ENCODE data around the gene LYST.
"Not testable (repeated sequence)": the region's sequence is repeated elsewhere in the genome, so short reads cannot be mapped to it uniquely, and the experiment has no call there.

Gene LYST

DNA sequence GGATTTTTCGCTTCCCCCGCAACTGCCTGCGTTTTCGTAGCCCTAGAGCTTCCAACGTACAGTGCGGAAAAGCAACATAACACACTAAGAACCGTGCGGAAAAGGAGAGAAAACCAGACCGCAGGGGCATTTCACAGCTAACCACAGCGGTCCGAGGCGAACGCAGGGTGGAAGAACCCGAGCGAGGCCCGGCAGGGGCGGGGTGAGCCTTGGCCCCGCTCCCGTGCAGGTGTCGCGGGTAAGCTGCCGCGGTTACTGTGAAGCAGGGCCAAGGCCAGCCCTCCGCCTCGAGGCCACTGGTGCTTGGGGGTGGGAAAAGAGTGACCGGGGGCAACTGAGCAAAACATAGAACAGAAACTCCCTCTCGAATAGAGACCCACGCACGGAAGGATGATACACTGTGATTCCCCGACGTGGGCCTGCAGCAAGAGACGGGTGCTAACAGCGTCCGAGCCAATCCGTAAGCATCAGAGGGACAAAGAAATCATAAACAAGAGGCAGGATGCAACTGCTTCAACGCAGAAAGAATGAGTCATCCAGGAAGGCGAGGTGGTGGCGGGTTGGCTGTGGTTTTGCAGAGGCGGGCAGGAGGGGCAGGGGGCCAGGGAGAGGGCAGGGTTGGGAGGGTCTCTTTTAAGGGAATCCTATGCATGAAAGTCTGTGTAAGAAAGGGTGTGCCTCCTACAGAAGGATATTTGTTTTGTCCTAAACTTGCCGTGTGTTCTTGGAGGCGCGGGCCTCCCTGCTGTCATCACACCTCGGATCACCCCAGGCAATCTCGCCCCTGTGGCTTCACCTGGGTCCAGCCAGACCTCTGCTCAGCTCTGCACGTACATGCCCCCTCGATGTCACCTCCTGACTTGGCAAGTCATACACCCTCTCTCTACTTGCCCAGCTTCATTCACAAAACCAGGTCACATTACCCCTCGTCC is 224.4 kb downstream of the LYST start:
- no peak overlapping the region for H3K27ac ChIP-seq (ENCODE audit: low read length)
- no peaks in the 10 kb centered on the region for H3K4me1 ChIP-seq (ENCODE audit: control insufficient read depth in 1 of 2, insufficient read depth in 2 of 2, low read length in 2 of 2)
- H3K36me3 ChIP-seq (ENCODE audit: control insufficient read depth in 1 of 2, insufficient read depth in 2 of 2, low read length in 2 of 2): no peaks in the 10 kb centered on the region
- H3K4me3 ChIP-seq (ENCODE audit: low read depth in 1 of 2, low read length in 2 of 2): peak overlapping the region in 1 of 2 donors; percentile 33
- no peaks in the 10 kb centered on the region for H3K27me3 ChIP-seq (ENCODE audit: low read depth, low read length)
- no peaks in the 10 kb centered on the region for H3K9me3 ChIP-seq (ENCODE audit: control insufficient read depth in 1 of 2, low read length in 2 of 2)

DNA sequence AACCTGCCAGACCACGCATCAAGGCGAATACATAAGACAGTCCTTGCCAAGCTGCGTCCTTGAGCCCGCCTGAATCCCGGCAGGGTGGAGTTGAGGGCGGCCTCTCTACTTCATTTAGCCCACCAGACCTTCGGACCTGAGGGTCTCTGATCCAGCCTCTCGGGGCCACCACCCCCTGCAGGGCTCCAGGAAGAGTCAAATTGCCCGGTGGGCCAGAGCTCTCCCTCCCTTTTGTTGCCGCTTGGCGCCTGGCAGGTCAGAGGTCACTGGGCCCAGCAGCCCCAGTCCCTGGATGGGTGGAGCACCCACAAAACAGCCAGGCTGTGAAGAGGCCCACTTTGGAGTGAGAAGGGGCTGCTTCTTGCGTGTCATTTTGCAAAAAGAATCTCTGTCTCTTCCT is 226.1 kb downstream of the LYST start:
- H3K36me3 ChIP-seq (ENCODE audit: control insufficient read depth in 1 of 2, insufficient read depth in 2 of 2, low read length in 2 of 2): no peaks in the 10 kb centered on the region
- no peaks in the 10 kb centered on the region for H3K27me3 ChIP-seq (ENCODE audit: low read depth, low read length)
- no peaks in the 10 kb centered on the region for H3K4me1 ChIP-seq (ENCODE audit: control insufficient read depth in 1 of 2, insufficient read depth in 2 of 2, low read length in 2 of 2)
- no peaks in the 10 kb centered on the region for H3K9me3 ChIP-seq (ENCODE audit: control insufficient read depth in 1 of 2, low read length in 2 of 2)
- no peak overlapping the region for H3K27ac ChIP-seq (ENCODE audit: low read length)
- H3K4me3 ChIP-seq (ENCODE audit: low read depth in 1 of 2, low read length in 2 of 2): no peak overlapping the region

DNA sequence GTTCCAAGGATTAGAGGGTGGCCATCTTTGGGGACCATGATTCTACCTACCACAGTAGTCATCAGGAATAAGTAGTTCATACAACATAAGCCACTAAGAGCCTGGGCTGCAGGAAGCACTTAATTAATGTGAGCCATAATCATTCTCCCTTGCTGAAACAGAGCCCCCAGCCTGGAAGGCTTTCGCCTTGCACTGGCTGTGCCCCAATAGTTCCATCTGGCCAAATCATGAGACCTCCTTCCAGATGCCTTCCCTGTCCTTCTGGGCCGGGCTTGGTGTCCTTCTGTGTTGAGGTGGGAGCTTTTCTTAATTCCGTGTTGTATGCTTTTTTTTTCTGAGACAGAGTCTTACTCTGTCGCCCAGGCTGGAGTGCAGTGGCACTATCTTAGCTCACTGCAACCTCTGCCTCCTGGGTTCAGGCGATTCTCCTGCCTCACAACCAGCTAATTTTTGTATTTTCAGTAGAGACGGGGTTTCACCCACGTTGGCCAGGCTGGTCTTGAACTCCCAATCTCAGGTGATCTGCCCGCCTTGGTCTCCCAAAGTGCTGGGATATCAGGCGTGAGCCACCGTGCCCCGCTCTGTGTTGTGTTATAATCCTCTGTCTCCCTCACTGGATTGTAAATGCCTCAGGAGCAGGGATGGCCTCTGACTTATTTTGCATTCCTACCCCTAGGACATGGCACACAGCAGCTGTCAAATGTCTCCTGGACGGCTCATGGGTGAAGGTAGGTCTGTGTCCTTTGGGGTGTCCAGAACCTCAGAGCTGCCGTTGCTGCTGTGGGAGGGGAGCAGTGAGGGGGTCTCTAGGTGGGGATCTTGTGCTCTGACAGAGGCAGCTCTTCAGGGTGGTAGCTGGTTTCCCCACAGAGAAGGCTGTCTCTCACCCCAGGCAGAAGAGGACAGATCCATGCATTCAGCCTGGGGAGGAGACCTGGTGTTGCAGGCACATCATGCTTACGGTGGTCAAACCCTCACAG is 227.2 kb downstream of the LYST start:
- Histone ChIP-seq H3K27ac (ENCODE audit: low read length) (no peak overlapping the region), H3K4me1 (ENCODE audit: control insufficient read depth in 1 of 2, insufficient read depth in 2 of 2, low read length in 2 of 2) (no peaks in the 10 kb centered on the region), H3K27me3 (ENCODE audit: low read depth, low read length) (no peaks in the 10 kb centered on the region), H3K4me3 (ENCODE audit: low read depth in 1 of 2, low read length in 2 of 2) (no peak overlapping the region), H3K36me3 (ENCODE audit: control insufficient read depth in 1 of 2, insufficient read depth in 2 of 2, low read length in 2 of 2) (no peaks in the 10 kb centered on the region), H3K9me3 (ENCODE audit: control insufficient read depth in 1 of 2, low read length in 2 of 2) (no peaks in the 10 kb centered on the region)

DNA sequence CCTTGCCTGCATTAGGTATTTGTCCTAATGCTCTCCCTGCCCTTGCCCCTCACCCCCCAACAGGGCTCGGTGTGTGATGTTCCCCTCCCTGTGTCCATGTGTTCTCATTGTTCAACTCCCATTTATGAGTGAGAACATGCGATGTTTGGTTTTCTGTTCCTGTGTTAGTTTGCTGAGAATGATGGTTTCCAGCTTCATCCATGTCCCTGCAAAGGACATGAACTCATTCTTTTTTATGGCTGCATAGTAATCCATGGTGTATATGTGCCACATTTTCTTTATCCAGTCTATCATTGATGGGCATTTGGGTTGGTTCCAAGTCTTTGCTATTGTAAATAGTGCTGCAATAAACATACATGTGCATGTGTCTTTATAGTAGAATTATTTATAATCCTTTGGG is 228.1 kb downstream of the LYST start:
- H3K36me3 ChIP-seq (ENCODE audit: control insufficient read depth in 1 of 2, insufficient read depth in 2 of 2, low read length in 2 of 2); H3K27me3 ChIP-seq (ENCODE audit: low read depth, low read length); H3K9me3 ChIP-seq (ENCODE audit: control insufficient read depth in 1 of 2, low read length in 2 of 2); H3K4me1 ChIP-seq (ENCODE audit: control insufficient read depth in 1 of 2, insufficient read depth in 2 of 2, low read length in 2 of 2); H3K4me3 ChIP-seq (ENCODE audit: low read depth in 1 of 2, low read length in 2 of 2); H3K27ac ChIP-seq (ENCODE audit: low read length): not testable (repeated sequence)

- Histone ChIP-seq H3K4me3 (ENCODE audit: low read depth in 1 of 2, low read length in 2 of 2) (no peak overlapping the region), H3K9me3 (ENCODE audit: control insufficient read depth in 1 of 2, low read length in 2 of 2) (no peaks in the 10 kb centered on the region), H3K27ac (ENCODE audit: low read length) (no peak overlapping the region), H3K36me3 (ENCODE audit: control insufficient read depth in 1 of 2, insufficient read depth in 2 of 2, low read length in 2 of 2) (no peaks in the 10 kb centered on the region), H3K4me1 (ENCODE audit: control insufficient read depth in 1 of 2, insufficient read depth in 2 of 2, low read length in 2 of 2) (no peaks in the 10 kb centered on the region), H3K27me3 (ENCODE audit: low read depth, low read length) (no peaks in the 10 kb centered on the region)
Measured at GRCh38 chr1:235637756-235638534, 228.8 kb downstream of the LYST start.

- Histone ChIP-seq H3K9me3 (ENCODE audit: control insufficient read depth in 1 of 2, low read length in 2 of 2) (no peaks in the 10 kb centered on the region), H3K27me3 (ENCODE audit: low read depth, low read length) (no peaks in the 10 kb centered on the region), H3K4me3 (ENCODE audit: low read depth in 1 of 2, low read length in 2 of 2) (no peak overlapping the region), H3K36me3 (ENCODE audit: control insufficient read depth in 1 of 2, insufficient read depth in 2 of 2, low read length in 2 of 2) (no peaks in the 10 kb centered on the region), H3K4me1 (ENCODE audit: control insufficient read depth in 1 of 2, insufficient read depth in 2 of 2, low read length in 2 of 2) (no peaks in the 10 kb centered on the region), H3K27ac (ENCODE audit: low read length) (no peak overlapping the region)
Measured at GRCh38 chr1:235635938-235636662, 230.6 kb downstream of the LYST start.

DNA sequence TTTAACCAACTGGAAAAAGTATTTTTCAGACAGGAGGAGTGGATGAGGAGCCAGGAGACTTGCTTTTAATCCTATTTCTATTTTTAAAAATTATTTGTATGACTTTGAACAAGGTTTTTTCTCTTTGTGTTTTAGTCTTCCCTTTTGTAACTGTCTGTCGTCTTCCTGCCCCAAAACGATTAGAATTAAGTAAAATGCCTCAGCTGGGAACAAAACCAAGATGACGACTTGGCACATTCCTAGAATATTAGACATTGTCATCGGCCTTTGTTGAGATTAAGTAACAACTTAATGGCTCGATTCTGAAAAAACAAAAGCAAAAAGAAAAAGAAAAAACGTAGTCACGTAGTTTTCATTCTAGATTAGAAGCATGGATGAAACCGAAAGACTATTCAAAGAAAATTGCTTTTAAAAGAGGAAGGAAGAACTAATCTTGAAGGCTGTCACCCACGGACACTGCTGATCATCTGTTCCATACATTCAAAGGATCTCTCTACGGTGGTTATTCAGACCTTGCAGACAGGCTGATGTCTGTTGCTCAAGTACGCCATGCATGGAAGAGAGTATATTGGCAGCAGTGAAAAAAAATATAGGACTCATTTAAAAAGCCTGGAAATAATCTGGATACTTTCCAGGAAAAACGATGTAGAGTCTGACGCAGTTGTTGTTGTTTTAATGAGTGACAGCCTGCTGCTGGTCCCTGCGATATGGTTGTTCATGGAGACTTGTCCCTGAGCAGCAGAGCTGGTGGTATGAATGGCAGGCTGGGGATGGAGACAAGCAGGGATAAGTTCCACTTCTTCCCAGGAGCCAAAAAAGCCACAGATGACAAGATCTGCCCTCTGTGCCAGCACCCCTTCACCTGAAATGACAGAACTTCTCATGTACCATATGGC is 234.0 kb downstream of the LYST start:
- no peaks in the 10 kb centered on the region for H3K4me1 ChIP-seq (ENCODE audit: control insufficient read depth in 1 of 2, insufficient read depth in 2 of 2, low read length in 2 of 2)
- H3K36me3 ChIP-seq (ENCODE audit: control insufficient read depth in 1 of 2, insufficient read depth in 2 of 2, low read length in 2 of 2): no peaks in the 10 kb centered on the region
- no peak overlapping the region for H3K27ac ChIP-seq (ENCODE audit: low read length)
- no peaks in the 10 kb centered on the region for H3K27me3 ChIP-seq (ENCODE audit: low read depth, low read length)
- H3K4me3 ChIP-seq (ENCODE audit: low read depth in 1 of 2, low read length in 2 of 2): peak overlapping the region; percentile 38 to 41
- no peaks in the 10 kb centered on the region for H3K9me3 ChIP-seq (ENCODE audit: control insufficient read depth in 1 of 2, low read length in 2 of 2)

DNA sequence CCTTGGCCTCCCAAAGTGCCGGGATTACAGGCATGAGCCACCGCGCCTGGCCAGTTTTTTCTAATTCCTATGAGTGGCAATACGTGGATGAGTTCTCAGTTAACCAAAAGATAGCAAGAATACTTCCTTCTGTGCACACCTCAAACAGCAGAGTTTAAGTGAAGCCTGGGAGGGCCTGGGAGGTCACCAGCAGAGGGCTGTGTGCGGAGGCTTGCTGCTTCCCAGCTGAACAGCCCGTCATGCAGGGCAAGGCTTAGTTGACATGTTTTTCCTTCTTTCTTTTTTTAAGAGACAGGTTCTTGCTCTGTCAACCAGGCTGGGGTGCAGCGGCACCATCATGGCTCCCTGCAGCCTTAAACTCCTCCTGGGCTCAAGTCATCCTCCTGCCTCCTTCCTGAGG is 234.9 kb downstream of the LYST start:
- H3K4me3 ChIP-seq (ENCODE audit: low read depth in 1 of 2, low read length in 2 of 2): no peak overlapping the region
- H3K9me3 ChIP-seq (ENCODE audit: control insufficient read depth in 1 of 2, low read length in 2 of 2): no peaks in the 10 kb centered on the region
- H3K4me1 ChIP-seq (ENCODE audit: control insufficient read depth in 1 of 2, insufficient read depth in 2 of 2, low read length in 2 of 2): no peaks in the 10 kb centered on the region
- H3K27me3 ChIP-seq (ENCODE audit: low read depth, low read length): no peaks in the 10 kb centered on the region
- no peak overlapping the region for H3K27ac ChIP-seq (ENCODE audit: low read length)
- H3K36me3 ChIP-seq (ENCODE audit: control insufficient read depth in 1 of 2, insufficient read depth in 2 of 2, low read length in 2 of 2): no peaks in the 10 kb centered on the region

GRCh38 chr1:235628316-235629005 is 238.2 kb downstream of the LYST start:
- no peaks in the 10 kb centered on the region for H3K9me3 ChIP-seq (ENCODE audit: control insufficient read depth in 1 of 2, low read length in 2 of 2)
- H3K4me1 ChIP-seq (ENCODE audit: control insufficient read depth in 1 of 2, insufficient read depth in 2 of 2, low read length in 2 of 2): no peaks in the 10 kb centered on the region
- H3K4me3 ChIP-seq (ENCODE audit: low read depth in 1 of 2, low read length in 2 of 2): no peak overlapping the region
- no peak overlapping the region for H3K27ac ChIP-seq (ENCODE audit: low read length)
- no peaks in the 10 kb centered on the region for H3K27me3 ChIP-seq (ENCODE audit: low read depth, low read length)
- no peaks in the 10 kb centered on the region for H3K36me3 ChIP-seq (ENCODE audit: control insufficient read depth in 1 of 2, insufficient read depth in 2 of 2, low read length in 2 of 2)

Measured in muscle layer of duodenum (tissue), 2 donors.